ENCODE results near the gene DTNB.

DNA sequence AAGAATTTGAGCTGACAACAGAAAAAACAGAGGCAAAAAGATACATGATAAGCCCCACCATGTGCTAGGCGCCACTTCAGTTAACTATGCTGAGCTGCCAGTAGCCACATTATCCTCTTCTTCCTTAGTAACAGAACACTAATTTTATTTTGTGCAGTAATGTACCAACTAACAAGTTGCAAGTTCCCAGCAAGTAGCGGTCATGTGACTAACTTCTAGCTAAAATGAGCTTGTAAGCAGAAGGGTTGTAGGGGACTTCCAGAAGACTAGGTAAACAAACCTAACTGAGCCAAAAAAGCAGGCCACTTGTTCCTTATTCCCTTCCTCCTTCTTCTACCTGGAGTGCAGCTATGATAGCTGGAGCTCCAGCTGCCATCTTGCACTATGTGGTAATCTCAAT is 75.5 kb downstream of the DTNB start:
- TF ChIP-seq MXI1 (IDR thresholded peaks at IDR 0.05; ENCODE audit: borderline replicate concordance, low read depth, low read length) (no peak), POLR2A (IDR thresholded peaks at IDR 0.05; ENCODE audit: low read depth, low read length) (no peak), RAD21 (IDR thresholded peaks at IDR 0.05; ENCODE audit: low read length) (no peak), BHLHE40 (IDR thresholded peaks at IDR 0.05; ENCODE audit: low read depth, low read length) (no peak), CEBPB (IDR thresholded peaks at IDR 0.05; ENCODE audit: low read depth, low read length) (no peak), RFX5 (IDR thresholded peaks at IDR 0.05; ENCODE audit: low read depth, low read length) (no peak)
- TF ChIP-seq, protein P1, sequence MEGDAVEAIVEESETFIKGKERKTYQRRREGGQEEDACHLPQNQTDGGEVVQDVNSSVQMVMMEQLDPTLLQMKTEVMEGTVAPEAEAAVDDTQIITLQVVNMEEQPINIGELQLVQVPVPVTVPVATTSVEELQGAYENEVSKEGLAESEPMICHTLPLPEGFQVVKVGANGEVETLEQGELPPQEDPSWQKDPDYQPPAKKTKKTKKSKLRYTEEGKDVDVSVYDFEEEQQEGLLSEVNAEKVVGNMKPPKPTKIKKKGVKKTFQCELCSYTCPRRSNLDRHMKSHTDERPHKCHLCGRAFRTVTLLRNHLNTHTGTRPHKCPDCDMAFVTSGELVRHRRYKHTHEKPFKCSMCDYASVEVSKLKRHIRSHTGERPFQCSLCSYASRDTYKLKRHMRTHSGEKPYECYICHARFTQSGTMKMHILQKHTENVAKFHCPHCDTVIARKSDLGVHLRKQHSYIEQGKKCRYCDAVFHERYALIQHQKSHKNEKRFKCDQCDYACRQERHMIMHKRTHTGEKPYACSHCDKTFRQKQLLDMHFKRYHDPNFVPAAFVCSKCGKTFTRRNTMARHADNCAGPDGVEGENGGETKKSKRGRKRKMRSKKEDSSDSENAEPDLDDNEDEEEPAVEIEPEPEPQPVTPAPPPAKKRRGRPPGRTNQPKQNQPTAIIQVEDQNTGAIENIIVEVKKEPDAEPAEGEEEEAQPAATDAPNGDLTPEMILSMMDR (conservative IDR thresholded peaks at IDR 0.05; ENCODE audit: low read depth, low read length) = no peak
